Measurements from ENCODE around the gene LMTK3. TPM values are rescaled to one million over a fixed set of nuclear protein-coding genes. Genes with fewer than 3 reads are reported as not detected.

LMTK3 gene
- total RNA-seq, 1 experiment from 2014 or later = 0.05 TPM

Other genes with a start within 250 kb of the LMTK3 start
- gene ZNF114, start 241.8 kb downstream of the LMTK3 start, total RNA-seq (2014; rRNA removed; shearing (Covaris generic)) = 3.3 and 3.7 TPM in 2 replicates
- 80.7 and 84.7 TPM in 2 replicates for gene EMP3, start 186.3 kb downstream of the LMTK3 start, total RNA-seq (2014; rRNA removed; shearing (Covaris generic))
- 2.4 and 4.0 TPM in 2 replicates for gene TMEM143, start 147.9 kb downstream of the LMTK3 start, total RNA-seq (2014; rRNA removed; shearing (Covaris generic))
- gene SYNGR4, start 147.5 kb downstream of the LMTK3 start, total RNA-seq (2014; rRNA removed; shearing (Covaris generic)) = 0.17 TPM in 1 of 2 replicates, not detected in the other
- 78.2 and 78.7 TPM in 2 replicates for gene KDELR1, start 120.3 kb downstream of the LMTK3 start, total RNA-seq (2014; rRNA removed; shearing (Covaris generic))
- 0.25 and 0.40 TPM in 2 replicates for gene GRIN2D, start 118.2 kb downstream of the LMTK3 start, total RNA-seq (2014; rRNA removed; shearing (Covaris generic))
- 19.3 and 26.3 TPM in 2 replicates for gene GRWD1, start 65.9 kb downstream of the LMTK3 start, total RNA-seq (2014; rRNA removed; shearing (Covaris generic))
- gene KCNJ14, start 56.3 kb downstream of the LMTK3 start, total RNA-seq (2014; rRNA removed; shearing (Covaris generic)) = 1.8 and 2.0 TPM in 2 replicates
- 22.2 and 26.3 TPM in 2 replicates for gene CYTH2, start 42.5 kb downstream of the LMTK3 start, total RNA-seq (2014; rRNA removed; shearing (Covaris generic))
- 0.12 TPM in 1 of 2 replicates, not detected in the other for gene SULT2B1, start 40.3 kb upstream of the LMTK3 start, total RNA-seq (2014; rRNA removed; shearing (Covaris generic))
- gene SPACA4, start 94.9 kb upstream of the LMTK3 start, total RNA-seq (2014; rRNA removed; shearing (Covaris generic)) = not detected in 2 replicates
- gene FAM83E, start 103.2 kb upstream of the LMTK3 start, total RNA-seq (2014; rRNA removed; shearing (Covaris generic)) = 0.57 TPM in 1 of 2 replicates, not detected in the other
- 1,411 and 1,488 TPM in 2 replicates for gene RPL18, start 107.3 kb upstream of the LMTK3 start, total RNA-seq (2014; rRNA removed; shearing (Covaris generic))
- 6.7 and 6.9 TPM in 2 replicates for gene SPHK2, start 107.7 kb upstream of the LMTK3 start, total RNA-seq (2014; rRNA removed; shearing (Covaris generic))
- gene DBP, start 125.5 kb upstream of the LMTK3 start, total RNA-seq (2014; rRNA removed; shearing (Covaris generic)) = 3.0 and 3.5 TPM in 2 replicates
- 3.3 and 4.3 TPM in 2 replicates for gene CA11, start 134.4 kb upstream of the LMTK3 start, total RNA-seq (2014; rRNA removed; shearing (Covaris generic))
- gene NTN5, start 161.2 kb upstream of the LMTK3 start, total RNA-seq (2014; rRNA removed; shearing (Covaris generic)) = not detected in 2 replicates
- gene FUT2, start 184.1 kb upstream of the LMTK3 start, total RNA-seq (2014; rRNA removed; shearing (Covaris generic)) = not detected in 2 replicates
- gene MAMSTR, start 207.9 kb upstream of the LMTK3 start, total RNA-seq (2014; rRNA removed; shearing (Covaris generic)) = 0.32 and 0.43 TPM in 2 replicates
- gene RASIP1, start 228.8 kb upstream of the LMTK3 start, total RNA-seq (2014; rRNA removed; shearing (Covaris generic)) = 0.43 and 0.50 TPM in 2 replicates
- gene IZUMO1, start 235.1 kb upstream of the LMTK3 start, total RNA-seq (2014; rRNA removed; shearing (Covaris generic)) = 0.15 and 0.52 TPM in 2 replicates
- gene FUT1, start 240.8 kb upstream of the LMTK3 start, total RNA-seq (2014; rRNA removed; shearing (Covaris generic)) = 1.6 and 2.3 TPM in 2 replicates
- gene FGF21, start 243.7 kb upstream of the LMTK3 start, total RNA-seq (2014; rRNA removed; shearing (Covaris generic)) = not detected in 2 replicates